Peyer's patch (tissue), 4 donors: ENCODE data around the gene TRAF2. TPM values are rescaled to one million over a fixed set of nuclear protein-coding genes. Genes with fewer than 3 reads are reported as not detected.

Experiments
- DNase-seq, 3 donors: peaks; one replicate each; pipeline ENCODE4 v3.0.0-alpha.2; 2017 to 2019
- H3K27ac ChIP-seq, 4 donors: fragments of 200-600 bp; sonication (generic); one replicate each; pipeline ENCODE4 v1.5.1; 2016 to 2019
- H3K27me3 ChIP-seq, 2 donors: fragments of 200-600 bp; sonication (generic); one replicate each; pipeline ENCODE4 v1.5.1; 2019
- H3K36me3 ChIP-seq, 3 donors: fragments of 200-600 bp; sonication (generic); one replicate each; pipeline ENCODE4 v1.5.1; 2016 to 2019
- H3K4me1 ChIP-seq, 4 donors: fragments of 200-600 bp; sonication (generic); one replicate each; pipeline ENCODE4 v1.5.1; 2016 to 2019
- H3K4me3 ChIP-seq, 4 donors: fragments of 200-600 bp; sonication (generic); 1 replicate in 3 of 4; 2 replicates in 1 of 4; pipeline ENCODE4 v1.5.1; 2016 to 2019; ENCODE audit warnings: mild to moderate bottlenecking in 1 of 4
- H3K9me3 ChIP-seq, 4 donors: fragments of 200-600 bp; sonication (generic); one replicate each; pipeline ENCODE4 v1.5.1; 2016 to 2019; ENCODE audit warnings: mild to moderate bottlenecking in 1 of 4
- POLR2A ChIP-seq, 2 donors: fragments of 450-650 bp; IDR thresholded peaks; one replicate each; pipeline ENCODE4 v1.5.1; 2017; ENCODE audit warnings: antibody characterized with exemption in 2 of 2, mild to moderate bottlenecking in 2 of 2, moderate library complexity in 2 of 2
- total RNA-seq, 4 donors: library from RNA; depleted of rRNA; stranded (reverse); fragments of >200 nt; gene quantifications; one replicate each; pipeline ENCODE4 v1.1.0, GENCODE V29; 2016
- TF ChIP-seq, protein P1 (sequence below), 6 experiments: fragments of 450-650 bp in 4 of 6; fragments of 200-600 bp in 2 of 6; sonication (generic) in 1 of 6; IDR thresholded peaks; one replicate each; pipeline ENCODE4 v1.5.1; 2017 to 2019; ENCODE audit warnings: antibody characterized with exemption in 6 of 6, mild to moderate bottlenecking in 3 of 6, moderate library complexity in 1 of 6

Gene TRAF2
- total RNA-seq, 4 donors from 2014 or later = 17.5 to 75.1 (median 22.2) TPM

GRCh38 chr9:136860529-136860928, 25.8 kb upstream of the TRAF2 start:
- no peaks in the 10 kb centered on the region for H3K27me3 ChIP-seq
- H3K27ac ChIP-seq = peak overlapping the region in 3 of 4 donors; percentile 83 to 96 (median 91)
- H3K36me3 ChIP-seq = peaks cover 0 to 31% (median 0%) of the 10 kb centered on the region in 3 donors
- DNase-seq = peak in 2 of 3 donors; percentile 53 to 65
- TF ChIP-seq POLR2A (IDR thresholded peaks at IDR 0.05) = no peak
- TF ChIP-seq, protein P1, sequence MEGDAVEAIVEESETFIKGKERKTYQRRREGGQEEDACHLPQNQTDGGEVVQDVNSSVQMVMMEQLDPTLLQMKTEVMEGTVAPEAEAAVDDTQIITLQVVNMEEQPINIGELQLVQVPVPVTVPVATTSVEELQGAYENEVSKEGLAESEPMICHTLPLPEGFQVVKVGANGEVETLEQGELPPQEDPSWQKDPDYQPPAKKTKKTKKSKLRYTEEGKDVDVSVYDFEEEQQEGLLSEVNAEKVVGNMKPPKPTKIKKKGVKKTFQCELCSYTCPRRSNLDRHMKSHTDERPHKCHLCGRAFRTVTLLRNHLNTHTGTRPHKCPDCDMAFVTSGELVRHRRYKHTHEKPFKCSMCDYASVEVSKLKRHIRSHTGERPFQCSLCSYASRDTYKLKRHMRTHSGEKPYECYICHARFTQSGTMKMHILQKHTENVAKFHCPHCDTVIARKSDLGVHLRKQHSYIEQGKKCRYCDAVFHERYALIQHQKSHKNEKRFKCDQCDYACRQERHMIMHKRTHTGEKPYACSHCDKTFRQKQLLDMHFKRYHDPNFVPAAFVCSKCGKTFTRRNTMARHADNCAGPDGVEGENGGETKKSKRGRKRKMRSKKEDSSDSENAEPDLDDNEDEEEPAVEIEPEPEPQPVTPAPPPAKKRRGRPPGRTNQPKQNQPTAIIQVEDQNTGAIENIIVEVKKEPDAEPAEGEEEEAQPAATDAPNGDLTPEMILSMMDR (IDR thresholded peaks at IDR 0.05) = no peak
- no peak overlapping the region for H3K4me3 ChIP-seq
- no peaks in the 10 kb centered on the region for H3K9me3 ChIP-seq
- H3K4me1 ChIP-seq = peaks cover 6 to 68% (median 15%) of the 10 kb centered on the region in 4 donors

- DNase-seq = peak in 1 of 3 donors; percentile 50
Observed at GRCh38 chr9:136860933-136861873, 25.1 kb upstream of the TRAF2 start.

DNA sequence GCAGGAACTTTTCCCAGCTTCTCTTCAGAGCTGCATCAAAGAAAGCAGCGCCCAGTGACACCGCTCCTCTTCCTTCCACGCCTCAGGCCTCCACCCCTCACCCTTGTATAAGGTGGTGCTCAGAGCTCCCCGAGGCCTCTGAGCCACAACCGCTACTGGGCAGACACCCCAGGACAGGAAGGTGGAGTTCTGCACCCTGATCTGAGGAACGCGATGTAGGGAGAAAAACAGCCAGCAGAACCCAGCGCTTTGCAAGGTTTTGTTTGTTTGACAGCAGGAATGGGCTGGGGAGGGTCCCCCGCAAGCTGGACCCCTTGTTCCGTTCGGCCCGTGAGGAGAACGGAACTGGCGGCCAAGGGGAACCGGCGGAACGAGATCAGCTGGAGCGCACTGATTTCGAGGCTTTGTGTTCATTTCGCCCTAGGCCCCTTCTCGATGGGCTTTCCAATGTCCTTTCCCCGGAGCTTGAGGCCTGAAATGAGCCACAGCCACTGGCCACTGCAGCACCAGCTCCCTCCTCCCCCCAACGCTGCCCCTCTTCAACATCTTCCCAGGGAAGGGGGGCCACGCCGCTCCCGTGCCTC, 24.4 kb upstream of the TRAF2 start:
- no peaks in the 10 kb centered on the region for H3K27me3 ChIP-seq
- H3K36me3 ChIP-seq = peaks cover 0 to 31% (median 0%) of the 10 kb centered on the region in 3 donors
- no peak for TF ChIP-seq POLR2A (IDR thresholded peaks at IDR 0.05)
- TF ChIP-seq, protein P1 (IDR thresholded peaks at IDR 0.05) = no peak
- peak overlapping the region in 1 of 4 donors; percentile 96 for H3K27ac ChIP-seq
- no peak for DNase-seq
- H3K9me3 ChIP-seq = no peaks in the 10 kb centered on the region
- no peak overlapping the region for H3K4me3 ChIP-seq
- peaks cover 9 to 73% (median 15%) of the 10 kb centered on the region in 4 donors for H3K4me1 ChIP-seq

More at GRCh38 chr9:136860933-136861873, 25.1 kb upstream of the TRAF2 start:
- Histone ChIP-seq H3K4me1 (peaks cover 6 to 69% (median 15%) of the 10 kb centered on the region in 4 donors), H3K27me3 (no peaks in the 10 kb centered on the region), H3K27ac (peak overlapping the region in 3 of 4 donors; percentile 83 to 96 (median 91)), H3K4me3 (no peak overlapping the region), H3K36me3 (peaks cover 0 to 31% (median 0%) of the 10 kb centered on the region in 3 donors), H3K9me3 (no peaks in the 10 kb centered on the region)
- TF ChIP-seq POLR2A (IDR thresholded peaks at IDR 0.05) = no peak

DNA sequence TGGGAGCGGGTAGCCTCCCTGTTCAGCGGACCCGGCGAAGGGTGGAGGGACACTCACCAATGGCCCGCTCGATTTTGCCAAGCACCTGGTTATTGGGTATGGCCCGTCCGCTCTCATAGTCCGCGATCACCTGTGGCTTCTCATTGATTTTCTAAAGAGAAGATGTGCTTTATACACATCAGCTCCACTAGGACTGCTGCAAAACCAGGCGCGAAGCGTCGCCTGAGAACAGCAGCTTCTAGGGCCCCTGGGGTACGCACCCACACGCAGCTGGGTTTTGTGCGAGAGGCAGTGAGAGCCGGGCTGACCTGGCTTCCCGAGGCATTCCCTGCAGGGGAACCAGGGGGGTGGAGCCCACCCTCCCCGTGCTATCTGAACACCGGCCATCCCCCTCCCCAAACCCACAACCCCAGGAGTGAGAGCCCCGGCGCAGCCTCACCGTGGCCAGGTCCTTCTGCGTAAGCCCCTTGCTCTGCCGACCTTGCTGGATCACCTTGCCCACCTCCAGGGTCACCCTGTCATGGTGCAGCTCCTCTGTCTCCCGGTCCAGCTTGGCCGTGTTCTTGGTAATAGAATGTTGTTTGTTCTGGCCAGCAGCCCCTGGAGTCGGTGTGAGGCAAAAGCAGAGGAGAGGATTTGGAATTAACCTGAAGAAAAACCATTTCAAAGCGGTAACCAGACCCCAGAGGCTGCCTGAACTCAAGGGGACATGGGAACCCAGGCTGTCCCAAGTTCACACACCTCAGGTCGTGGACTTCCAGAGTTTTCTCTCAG, 23.3 kb upstream of the TRAF2 start:
- no peak for DNase-seq
- peaks cover 10 to 68% (median 12%) of the 10 kb centered on the region in 4 donors for H3K4me1 ChIP-seq
- peaks cover 0 to 31% (median 0%) of the 10 kb centered on the region in 3 donors for H3K36me3 ChIP-seq
- TF ChIP-seq, protein P1 (IDR thresholded peaks at IDR 0.05) = no peak
- no peak for TF ChIP-seq POLR2A (IDR thresholded peaks at IDR 0.05)
- H3K9me3 ChIP-seq = no peaks in the 10 kb centered on the region
- H3K27me3 ChIP-seq = no peaks in the 10 kb centered on the region
- no peak overlapping the region for H3K4me3 ChIP-seq
- H3K27ac ChIP-seq = peak overlapping the region in 1 of 4 donors; percentile 42

DNA sequence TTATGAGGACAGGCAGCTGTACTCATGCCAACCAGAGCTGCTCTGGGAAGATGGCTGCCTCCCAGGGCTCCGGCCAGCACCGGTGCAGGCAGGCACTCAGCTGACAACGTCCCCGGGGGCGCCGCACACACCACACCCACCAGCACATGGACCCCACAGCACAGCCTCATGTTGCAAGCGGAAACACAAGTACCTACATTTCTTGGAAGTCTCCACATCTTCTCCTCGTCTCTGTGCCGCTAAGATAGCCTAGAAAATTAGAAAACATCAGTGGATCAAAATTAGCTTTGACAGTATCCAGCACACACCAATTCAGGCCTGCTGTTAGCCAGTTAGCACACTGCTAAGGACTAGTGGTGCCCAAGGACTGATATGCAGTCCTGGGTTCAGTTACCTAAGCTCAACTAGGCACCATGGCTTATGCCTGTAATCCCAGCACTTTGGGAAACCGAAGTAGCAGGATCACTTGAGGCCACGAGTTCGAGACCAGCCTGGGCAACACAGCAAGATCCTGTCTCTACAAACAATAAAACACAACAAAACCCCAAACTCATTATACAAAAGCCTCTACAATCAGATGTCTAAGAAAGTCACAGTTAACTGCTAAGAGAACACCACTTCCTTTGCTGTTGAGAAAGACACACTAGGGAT, 22.6 kb upstream of the TRAF2 start:
- no peak overlapping the region for H3K4me3 ChIP-seq
- H3K27ac ChIP-seq = peak overlapping the region in 1 of 4 donors; percentile 42
- TF ChIP-seq POLR2A (IDR thresholded peaks at IDR 0.05) = no peak
- TF ChIP-seq, protein P1 (IDR thresholded peaks at IDR 0.05) = no peak
- H3K27me3 ChIP-seq = no peaks in the 10 kb centered on the region
- H3K9me3 ChIP-seq = no peaks in the 10 kb centered on the region
- peaks cover 6 to 61% (median 11%) of the 10 kb centered on the region in 4 donors for H3K4me1 ChIP-seq
- H3K36me3 ChIP-seq = peaks cover 0 to 31% (median 0%) of the 10 kb centered on the region in 3 donors
- DNase-seq = no peak
